Measurements from ENCODE around the gene HACD1. TPM values are rescaled to one million over a fixed set of nuclear protein-coding genes. Genes with fewer than 3 reads are reported as not detected.
"Not testable (repeated sequence)": the region's sequence is repeated elsewhere in the genome, so short reads cannot be mapped to it uniquely, and the experiment has no call there.

The HACD1 gene
- total RNA-seq, 1 experiment from 2014 or later, result 105 TPM

DNA sequence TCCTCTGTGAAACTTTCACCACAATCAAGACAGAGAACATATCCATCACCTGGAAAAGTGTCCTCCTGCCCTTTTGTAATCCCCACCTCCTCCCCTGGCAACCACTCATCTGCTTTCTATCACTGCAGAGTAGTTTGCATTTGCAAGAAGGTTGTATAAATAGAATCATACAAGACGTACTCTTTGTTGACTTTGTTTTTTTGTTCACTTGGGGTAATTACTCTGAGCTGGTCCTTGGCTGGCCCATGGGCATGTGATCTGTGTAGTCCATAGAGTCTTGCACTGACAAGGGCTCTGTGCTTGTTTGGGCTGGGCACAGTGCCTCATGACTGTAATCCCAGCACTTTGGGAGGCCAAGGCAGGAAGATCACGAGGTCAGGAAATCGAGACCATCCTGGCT lies 7.8 kb upstream of the HACD1 start:
- no peaks in the 10 kb centered on the region for H3K27me3 ChIP-seq (replicated peaks)
- H3K4me1 ChIP-seq (replicated peaks), result no peaks in the 10 kb centered on the region
- H3K27ac ChIP-seq, result no peak overlapping the region
- H3K9me3 ChIP-seq (replicated peaks), result no peaks in the 10 kb centered on the region
- no peaks in the 10 kb centered on the region for H3K36me3 ChIP-seq
- H3K4me3 ChIP-seq, result no peak overlapping the region
- no peak for DNase-seq (ENCODE audit: low read depth in 1 of 2, low spot score in 2 of 2)

DNA sequence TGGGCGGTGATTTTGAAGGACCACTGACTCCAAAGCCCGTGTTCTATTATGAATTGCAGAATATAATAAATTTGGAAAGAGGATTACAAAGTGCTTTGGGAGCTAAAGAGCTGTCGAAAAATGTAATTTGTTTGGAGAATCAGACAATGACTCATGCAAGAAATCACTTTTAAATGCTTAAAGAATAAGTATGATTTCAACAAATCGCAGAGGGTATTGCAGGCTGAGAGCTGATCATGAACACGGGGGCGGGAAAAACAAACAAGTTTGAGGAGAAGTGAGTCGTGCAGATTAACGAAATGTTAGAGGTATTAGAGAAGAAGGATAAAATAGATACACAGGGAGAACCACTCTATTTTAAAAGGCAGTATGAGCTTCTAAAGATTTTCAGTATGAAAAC lies 4.9 kb upstream of the HACD1 start:
- peaks cover under 1% of the 10 kb centered on the region; the same call in 1 of the 2 replicates for H3K36me3 ChIP-seq
- H3K27ac ChIP-seq, result no peak overlapping the region
- no peaks in the 10 kb centered on the region for H3K9me3 ChIP-seq (replicated peaks)
- H3K4me3 ChIP-seq, result no peak overlapping the region
- H3K4me1 ChIP-seq (replicated peaks), result peaks cover 4% of the 10 kb centered on the region
- no peaks in the 10 kb centered on the region for H3K27me3 ChIP-seq (replicated peaks)
- no peak for DNase-seq (ENCODE audit: low read depth in 1 of 2, low spot score in 2 of 2)

- peak; percentile 61 to 79 for DNase-seq (ENCODE audit: low read depth in 1 of 2, low spot score in 2 of 2)
- H3K9me3 ChIP-seq (replicated peaks), result no peaks in the 10 kb centered on the region
- H3K36me3 ChIP-seq, result peaks cover 29% of the 10 kb centered on the region
- peaks cover 7% of the 10 kb centered on the region for H3K4me1 ChIP-seq (replicated peaks)
- H3K27me3 ChIP-seq (replicated peaks), result no peaks in the 10 kb centered on the region
- H3K4me3 ChIP-seq, result peak overlapping the region; percentile 95
- H3K27ac ChIP-seq, result peak overlapping the region; percentile 86
Observed at GRCh38 chr10:17616403-17617030, 657 bp downstream of the HACD1 start.

DNA sequence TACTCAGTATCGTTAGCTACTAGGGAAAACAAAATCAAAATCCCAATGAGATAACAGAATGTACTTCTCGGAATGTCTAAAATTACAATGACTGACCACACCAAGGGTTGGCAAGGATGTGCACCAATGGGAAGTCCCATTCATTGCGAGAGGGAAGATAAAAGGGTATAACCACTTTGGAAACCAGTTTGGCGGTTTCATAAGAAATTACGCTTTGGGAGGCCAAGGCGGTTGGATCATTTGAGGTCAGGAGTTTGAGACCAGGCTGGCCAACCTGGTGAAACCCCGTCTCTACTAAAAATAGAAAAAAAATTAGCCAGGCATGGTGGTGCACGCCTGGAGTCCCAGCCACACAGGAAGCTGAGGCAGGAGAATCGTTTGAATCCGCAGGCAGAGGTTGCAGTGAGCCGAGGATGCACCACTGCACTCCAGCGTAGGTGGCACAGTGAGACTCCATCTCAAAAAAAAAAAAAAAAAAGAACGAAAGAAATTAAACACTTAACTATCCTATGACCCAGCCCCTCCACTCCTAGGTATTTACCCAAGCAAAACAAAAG lies 7.6 kb downstream of the HACD1 start:
- Histone ChIP-seq H3K27me3 (replicated peaks) (no peaks in the 10 kb centered on the region), H3K4me3 (no peak overlapping the region), H3K27ac (no peak overlapping the region), H3K9me3 (replicated peaks) (no peaks in the 10 kb centered on the region), H3K4me1 (replicated peaks) (no peaks in the 10 kb centered on the region), H3K36me3 (peaks cover 33% of the 10 kb centered on the region)
- DNase-seq (ENCODE audit: low read depth in 1 of 2, low spot score in 2 of 2), result no peak

DNA sequence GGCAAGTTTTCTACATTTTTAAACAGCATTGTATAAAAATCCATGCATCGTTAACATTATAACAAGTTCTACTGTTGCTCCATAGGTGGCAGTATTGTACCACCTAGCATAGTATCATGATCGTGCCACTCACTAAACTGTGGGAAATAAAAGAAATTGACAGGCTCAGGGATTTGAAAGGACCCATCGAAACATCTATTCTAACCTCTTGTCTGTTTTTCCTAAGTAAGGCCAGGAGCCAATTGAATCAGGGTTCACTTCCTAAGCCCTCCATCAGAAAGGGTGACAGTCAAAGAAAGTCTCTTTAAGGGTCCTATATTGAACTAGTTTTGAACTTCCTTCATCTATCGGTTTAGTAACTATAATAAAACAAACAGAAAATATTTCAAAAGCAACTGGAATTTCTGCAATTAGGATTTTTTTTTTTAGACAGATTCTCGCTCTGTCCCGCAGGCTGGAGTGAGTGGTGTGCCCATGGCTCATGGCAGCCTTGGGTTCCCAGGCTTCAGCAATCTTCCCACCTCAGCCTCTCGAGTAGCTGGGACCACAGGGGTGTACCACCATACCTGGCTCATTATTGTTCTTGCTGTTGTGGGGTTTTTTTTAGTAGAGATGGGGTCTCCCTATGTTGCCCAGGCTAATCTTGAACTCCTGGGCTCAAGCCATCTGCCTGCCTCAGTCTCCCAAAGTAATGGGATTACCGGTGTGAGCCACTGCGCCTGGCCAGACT lies 9.4 kb downstream of the HACD1 start:
- Histone ChIP-seq H3K27ac (no peak overlapping the region), H3K27me3 (replicated peaks) (no peaks in the 10 kb centered on the region), H3K4me1 (replicated peaks) (no peaks in the 10 kb centered on the region), H3K4me3 (no peak overlapping the region), H3K36me3 (peaks cover 36% of the 10 kb centered on the region), H3K9me3 (replicated peaks) (no peaks in the 10 kb centered on the region)
- DNase-seq (ENCODE audit: low read depth in 1 of 2, low spot score in 2 of 2), result peak in 1 of 2 experiments; percentile 46

DNA sequence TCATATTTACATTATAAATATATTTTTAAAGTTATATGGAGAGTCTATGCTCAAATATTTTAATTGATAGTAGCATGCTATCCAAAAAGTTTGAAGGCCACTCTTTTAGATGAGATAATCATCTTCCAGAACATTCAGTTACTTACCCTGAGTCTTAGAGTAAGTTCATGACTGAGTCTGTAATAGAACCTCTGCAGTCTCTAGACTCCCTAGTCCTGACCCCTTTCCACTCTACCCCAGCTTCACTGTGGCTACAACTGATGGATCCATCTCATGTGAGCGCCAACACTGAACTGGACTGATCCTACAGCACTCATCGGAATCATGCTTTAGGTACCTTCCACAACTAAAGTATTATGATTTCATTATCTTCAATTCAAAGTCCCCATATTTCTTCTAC lies 10.1 kb downstream of the HACD1 start:
- no peaks in the 10 kb centered on the region for H3K4me1 ChIP-seq (replicated peaks)
- DNase-seq (ENCODE audit: low read depth in 1 of 2, low spot score in 2 of 2), result no peak
- H3K9me3 ChIP-seq (replicated peaks), result no peaks in the 10 kb centered on the region
- peaks cover 35% of the 10 kb centered on the region for H3K36me3 ChIP-seq
- no peaks in the 10 kb centered on the region for H3K27me3 ChIP-seq (replicated peaks)
- H3K27ac ChIP-seq, result no peak overlapping the region
- no peak overlapping the region for H3K4me3 ChIP-seq

GRCh38 chr10:17606547-17607040 lies 10.6 kb downstream of the HACD1 start:
- Histone ChIP-seq H3K4me3 (no peak overlapping the region), H3K9me3 (replicated peaks) (no peaks in the 10 kb centered on the region), H3K27me3 (replicated peaks) (no peaks in the 10 kb centered on the region), H3K27ac (no peak overlapping the region), H3K36me3 (peaks cover 38% of the 10 kb centered on the region), H3K4me1 (replicated peaks) (no peaks in the 10 kb centered on the region)
- no peak for DNase-seq (ENCODE audit: low read depth in 1 of 2, low spot score in 2 of 2)

DNA sequence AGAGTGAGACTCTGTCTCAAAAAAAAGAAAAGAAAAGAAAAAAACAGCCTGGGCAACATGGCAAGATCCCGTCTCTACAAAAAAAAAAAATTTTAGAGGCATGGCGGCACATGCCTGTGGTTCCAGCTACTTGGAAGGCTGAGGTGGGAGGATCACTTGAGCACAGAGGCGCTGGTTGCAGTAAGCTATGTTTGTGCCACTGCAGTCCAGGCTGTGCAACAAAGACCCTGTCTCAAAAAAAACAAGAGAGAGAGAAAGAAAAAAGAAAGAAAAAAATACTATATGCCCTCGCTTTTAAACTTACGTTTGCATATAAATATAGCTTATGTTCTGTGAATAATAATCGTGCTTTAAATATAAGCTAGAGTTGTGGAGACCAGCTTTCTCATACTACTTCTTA lies 11.2 kb downstream of the HACD1 start:
- Histone ChIP-seq H3K4me3 (no peak overlapping the region), H3K9me3 (replicated peaks) (no peaks in the 10 kb centered on the region), H3K27ac (no peak overlapping the region), H3K36me3 (peaks cover 41% of the 10 kb centered on the region), H3K27me3 (replicated peaks) (no peaks in the 10 kb centered on the region), H3K4me1 (replicated peaks) (no peaks in the 10 kb centered on the region)
- no peak for DNase-seq (ENCODE audit: low read depth in 1 of 2, low spot score in 2 of 2)

DNA sequence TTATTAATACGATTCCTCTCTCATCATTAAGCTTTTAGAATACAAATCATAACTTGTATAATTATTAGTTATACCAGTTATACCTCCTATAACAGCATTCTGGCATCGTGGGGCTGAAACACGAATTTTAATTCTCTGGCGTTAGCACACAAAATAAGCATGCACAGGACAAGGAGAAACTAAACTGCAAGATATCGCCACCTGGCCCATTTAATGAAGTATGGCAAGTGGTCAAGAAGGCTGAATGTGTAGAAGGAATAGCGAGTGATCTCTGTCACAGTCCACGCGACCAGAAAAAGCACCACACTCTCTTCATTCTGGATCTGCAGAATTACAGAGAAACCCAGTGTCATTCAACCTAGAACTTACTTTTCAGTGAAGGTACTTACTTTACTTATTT lies 18.1 kb downstream of the HACD1 start:
- Histone ChIP-seq H3K27me3 (replicated peaks) (no peaks in the 10 kb centered on the region), H3K36me3 (peaks cover 61% of the 10 kb centered on the region), H3K4me1 (replicated peaks) (no peaks in the 10 kb centered on the region), H3K4me3 (no peak overlapping the region), H3K27ac (no peak overlapping the region), H3K9me3 (replicated peaks) (no peaks in the 10 kb centered on the region)
- DNase-seq (ENCODE audit: low read depth in 1 of 2, low spot score in 2 of 2), result no peak

- Histone ChIP-seq H3K27me3 (replicated peaks) (no peaks in the 10 kb centered on the region), H3K36me3 (peaks cover 61% of the 10 kb centered on the region), H3K4me3 (no peak overlapping the region), H3K27ac (no peak overlapping the region), H3K4me1 (replicated peaks) (no peaks in the 10 kb centered on the region), H3K9me3 (replicated peaks) (no peaks in the 10 kb centered on the region)
- no peak for DNase-seq (ENCODE audit: low read depth in 1 of 2, low spot score in 2 of 2)
Observed at GRCh38 chr10:17597386-17597785, 19.8 kb downstream of the HACD1 start.

DNA sequence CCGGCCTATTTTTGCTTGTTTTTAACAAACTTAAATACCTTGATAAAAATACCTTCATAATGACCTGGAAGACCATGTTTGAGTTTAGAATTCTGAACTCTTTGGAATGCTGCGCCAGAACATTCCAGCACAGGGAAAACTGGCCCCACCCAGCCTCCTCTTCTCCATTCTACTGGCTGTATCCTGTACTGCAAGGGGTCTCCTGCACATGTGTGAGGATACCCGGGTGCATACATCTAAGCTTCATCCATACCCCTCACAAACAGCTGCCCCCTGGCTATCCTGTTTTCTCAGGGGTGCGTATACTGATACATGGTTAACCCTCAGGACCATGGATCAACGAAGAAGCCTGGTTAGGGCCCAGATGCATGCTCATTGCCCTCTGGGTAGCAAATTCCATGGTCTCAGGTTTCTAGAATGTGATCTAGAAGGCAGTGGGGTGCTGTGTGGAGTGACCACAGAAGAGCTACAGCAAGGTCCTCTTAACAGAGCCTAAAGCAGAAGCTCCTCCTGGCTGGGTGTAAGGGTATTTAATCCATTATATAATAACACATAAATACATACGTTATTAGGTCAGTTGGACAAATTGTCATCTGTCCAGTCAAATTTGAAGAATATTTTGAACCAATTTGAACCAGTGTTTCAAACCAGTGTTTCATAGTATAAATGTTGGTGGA lies 26.1 kb downstream of the HACD1 start:
- no peaks in the 10 kb centered on the region for H3K9me3 ChIP-seq (replicated peaks)
- peaks cover 21% of the 10 kb centered on the region for H3K36me3 ChIP-seq
- no peak for DNase-seq (ENCODE audit: low read depth in 1 of 2, low spot score in 2 of 2)
- H3K27me3 ChIP-seq (replicated peaks), result no peaks in the 10 kb centered on the region
- no peak overlapping the region for H3K27ac ChIP-seq
- H3K4me1 ChIP-seq (replicated peaks), result no peaks in the 10 kb centered on the region
- H3K4me3 ChIP-seq, result no peak overlapping the region

GRCh38 chr10:17589316-17589715 lies 27.9 kb downstream of the HACD1 start:
- H3K4me3 ChIP-seq; H3K9me3 ChIP-seq (replicated peaks); H3K4me1 ChIP-seq (replicated peaks); H3K27ac ChIP-seq; DNase-seq (ENCODE audit: low read depth in 1 of 2, low spot score in 2 of 2); H3K27me3 ChIP-seq (replicated peaks): not testable (repeated sequence)
- peaks cover 21% of the 10 kb centered on the region for H3K36me3 ChIP-seq

DNA sequence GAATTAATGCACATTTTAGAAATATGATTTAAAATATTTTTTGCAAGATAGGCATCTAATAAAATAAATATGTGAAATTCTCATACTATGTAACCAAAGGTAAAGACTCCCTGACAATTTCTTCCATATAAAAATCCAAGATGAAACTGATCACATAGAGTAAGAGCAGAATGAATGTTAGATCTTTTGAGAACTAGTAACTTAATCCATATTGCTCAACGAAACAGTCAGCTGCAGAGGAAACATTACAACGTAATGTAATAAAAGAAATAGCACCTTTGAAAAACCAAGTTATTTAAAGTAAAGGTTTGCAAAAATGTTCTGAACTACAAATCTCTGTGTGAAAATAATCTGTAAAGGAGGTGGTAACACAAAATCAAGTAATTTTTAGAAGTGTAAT lies 28.8 kb downstream of the HACD1 start:
- Histone ChIP-seq H3K36me3 (peaks cover 13% of the 10 kb centered on the region), H3K9me3 (replicated peaks) (no peaks in the 10 kb centered on the region), H3K4me3 (no peak overlapping the region), H3K27me3 (replicated peaks) (no peaks in the 10 kb centered on the region), H3K4me1 (replicated peaks) (no peaks in the 10 kb centered on the region), H3K27ac (no peak overlapping the region)
- DNase-seq (ENCODE audit: low read depth in 1 of 2, low spot score in 2 of 2), result no peak

DNA sequence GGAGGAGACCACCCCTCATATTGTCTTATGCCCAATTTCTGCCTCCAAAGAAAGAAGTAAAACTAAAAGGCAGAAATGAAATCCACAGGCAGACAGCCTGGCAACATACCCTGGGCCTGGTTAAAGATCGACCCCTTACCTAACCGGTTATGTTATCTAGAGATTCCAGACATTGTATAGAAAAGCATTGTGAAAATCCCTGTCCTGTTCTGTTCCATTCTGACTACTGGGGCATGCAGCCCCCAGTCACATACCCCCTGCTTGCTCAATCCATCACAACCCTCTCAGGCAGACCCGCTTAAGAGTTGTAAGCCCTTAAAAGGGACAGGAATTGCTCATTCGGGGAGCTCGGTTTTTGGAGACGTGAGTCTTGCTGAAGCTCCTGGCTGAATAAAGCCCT lies 29.9 kb downstream of the HACD1 start:
- not testable (repeated sequence) for H3K27me3 ChIP-seq (replicated peaks); H3K4me3 ChIP-seq; H3K9me3 ChIP-seq (replicated peaks); H3K27ac ChIP-seq; H3K4me1 ChIP-seq (replicated peaks); DNase-seq (ENCODE audit: low read depth in 1 of 2, low spot score in 2 of 2); H3K36me3 ChIP-seq
